HG02840 (cell line): ENCODE data around the gene SPCS2.
"Not testable (repeated sequence)": the region's sequence is repeated elsewhere in the genome, so short reads cannot be mapped to it uniquely, and the experiment has no call there.

Experiments
- ATAC-seq: cut with Tn5 transposase; IDR thresholded peaks from one replicate; pipeline ENCODE4 v1.9.1; 2021; ENCODE audit warnings: mild to moderate bottlenecking, moderate library complexity, moderate number of reproducible peaks; ENCODE audit not compliant: unreplicated experiment, low FRiP score

SPCS2 gene

GRCh38 chr11:74948546-74948897 lies 544 bp upstream of the SPCS2 start:
- ATAC-seq = no peak

GRCh38 chr11:74949753-74950137 lies 679 bp downstream of the SPCS2 start:
- ATAC-seq = no peak

GRCh38 chr11:74950374-74950969 lies 1.4 kb downstream of the SPCS2 start:
- ATAC-seq = no peak

- no peak for ATAC-seq
Observed at GRCh38 chr11:74951226-74951625, 2.2 kb downstream of the SPCS2 start.

GRCh38 chr11:74952752-74953151 lies 3.7 kb downstream of the SPCS2 start:
- ATAC-seq = no peak

GRCh38 chr11:74953451-74953850 lies 4.4 kb downstream of the SPCS2 start:
- no peak for ATAC-seq

- ATAC-seq = no peak
Observed at GRCh38 chr11:74954199-74954598, 5.1 kb downstream of the SPCS2 start.

- no peak for ATAC-seq
Observed at GRCh38 chr11:74956397-74957015, 7.4 kb downstream of the SPCS2 start.

- no peak for ATAC-seq
Observed at GRCh38 chr11:74957937-74958629, 9.0 kb downstream of the SPCS2 start.

GRCh38 chr11:74960128-74960527 lies 11.1 kb downstream of the SPCS2 start:
- not testable (repeated sequence) for ATAC-seq

GRCh38 chr11:74966651-74967050 lies 17.6 kb downstream of the SPCS2 start:
- ATAC-seq = no peak

GRCh38 chr11:74970852-74971395 lies 21.9 kb downstream of the SPCS2 start:
- no peak for ATAC-seq

GRCh38 chr11:74971424-74971823 lies 22.4 kb downstream of the SPCS2 start:
- no peak for ATAC-seq

GRCh38 chr11:74978041-74978440 lies 29.0 kb downstream of the SPCS2 start:
- no peak for ATAC-seq

- ATAC-seq = no peak
Observed at GRCh38 chr11:74980634-74981033, 31.6 kb downstream of the SPCS2 start.

- ATAC-seq = no peak
Observed at GRCh38 chr11:74981888-74982287, 32.8 kb downstream of the SPCS2 start.

GRCh38 chr11:74984070-74984469 lies 35.0 kb downstream of the SPCS2 start:
- ATAC-seq = no peak

- ATAC-seq = no peak
Observed at GRCh38 chr11:74984730-74985129, 35.7 kb downstream of the SPCS2 start.

- peak; percentile 79 for ATAC-seq
Observed at GRCh38 chr11:74988541-74989259, 39.6 kb downstream of the SPCS2 start, which contains the start of gene NEU3. Gene NEU3 (plus strand): TSS chr11:74988933. CDS start chr11:74989061, 128 bp downstream.

- ATAC-seq = peak; percentile 7
Observed at GRCh38 chr11:74989260-74989638, 40.2 kb downstream of the SPCS2 start.

GRCh38 chr11:74990150-74990549 lies 41.1 kb downstream of the SPCS2 start:
- not testable (repeated sequence) for ATAC-seq
